Stimulated activated CD4-positive, alpha-beta T cell treated with anti-CD3 and anti-CD28 coated beads, Interleukin-1b, Interleukin-23, amount 100 ng/mL, for 1 hour (primary cell): ENCODE data around the gene SLC26A11.

Experiments
- DNase-seq, 2 donors: peaks; one replicate each; pipeline ENCODE4 v3.0.0-alpha.2; 2020; ENCODE audit warnings: low read depth in 2 of 2

Gene SLC26A11

DNA sequence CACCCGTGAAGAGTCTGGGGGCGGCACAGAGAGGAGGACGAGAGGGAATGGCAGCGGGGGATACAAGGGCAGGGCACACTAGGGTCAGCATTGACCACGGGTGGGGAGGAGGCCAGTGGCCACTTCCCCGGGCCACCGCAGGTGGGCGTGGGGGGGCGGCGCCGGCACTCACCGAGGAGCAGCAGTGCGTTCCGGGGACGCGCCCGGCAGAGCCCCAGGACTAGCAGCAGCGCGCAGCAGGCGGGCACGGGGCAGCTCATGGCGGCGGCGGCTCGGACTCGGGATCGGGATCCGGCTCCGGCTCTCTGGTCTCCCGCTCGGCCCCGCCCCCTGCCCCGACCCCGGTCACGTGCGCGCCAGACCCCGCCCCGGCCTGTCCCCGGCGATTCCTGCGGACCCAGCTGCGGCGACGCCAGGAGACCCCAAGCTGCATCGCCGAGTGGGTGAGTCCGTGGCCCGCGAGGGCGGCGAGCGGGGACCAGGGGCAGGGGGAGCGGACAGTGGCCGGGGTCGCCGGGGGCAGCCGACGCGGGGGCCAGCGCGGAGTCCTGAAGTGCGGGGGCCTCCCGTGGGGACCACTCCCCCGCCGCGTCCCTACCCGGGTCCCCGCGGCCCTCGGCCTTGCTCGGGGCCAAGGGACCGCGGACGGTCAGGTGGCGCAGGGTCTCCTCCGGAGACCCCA is at the start of gene SLC26A11, which contains the start of gene SGSH:
SLC26A11 (plus strand) TSS at position 374 of the 682 bp plus-strand sequence. CDS start 1,134 bp downstream, outside the sequence.
SGSH (minus strand) TSS at position 280 of the 682 bp plus-strand sequence; CDS start at position 260, 20 bp downstream.
- DNase-seq, result peak in 1 of 2 donors; percentile 43

DNA sequence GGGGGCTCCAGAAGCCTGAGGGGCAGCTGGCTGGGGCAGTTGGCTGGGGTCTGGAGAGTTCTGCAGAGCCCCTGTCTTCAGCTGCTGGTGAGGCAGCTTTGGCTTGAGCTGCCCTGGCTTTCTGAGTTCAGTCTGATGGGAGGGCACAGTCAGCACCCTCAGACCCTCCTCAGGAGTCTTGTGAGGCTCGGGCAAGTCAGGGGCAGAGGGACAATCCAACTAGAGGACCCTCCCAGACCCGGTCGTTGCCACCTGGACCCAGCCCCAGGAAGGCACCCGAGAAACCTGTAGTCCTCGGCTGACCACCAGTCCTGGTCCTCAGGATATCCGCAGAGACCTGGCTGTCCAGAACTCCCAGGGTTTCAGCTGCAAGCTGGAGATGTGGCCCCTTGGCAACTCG is 48.5 kb upstream of the SLC26A11 start:
- DNase-seq, result no peak

DNA sequence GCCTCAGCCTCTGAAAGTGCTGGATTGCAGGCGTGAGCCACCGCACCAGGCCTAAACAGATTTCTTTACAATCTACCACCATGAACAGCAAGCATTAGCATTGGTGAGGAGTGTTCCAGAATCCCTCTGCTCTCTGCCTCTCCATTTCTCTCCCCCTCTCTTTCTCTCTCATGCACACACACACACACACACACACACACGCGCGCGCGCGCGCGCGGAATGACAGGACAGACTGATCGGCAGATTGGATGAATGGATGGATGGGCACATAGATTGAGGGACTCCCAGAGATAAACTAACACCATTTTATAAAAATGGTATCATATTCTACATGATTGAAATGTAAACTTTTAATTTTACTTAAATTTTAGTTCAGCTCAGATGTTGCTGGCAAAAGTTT is 47.1 kb upstream of the SLC26A11 start:
- no peak for DNase-seq

DNA sequence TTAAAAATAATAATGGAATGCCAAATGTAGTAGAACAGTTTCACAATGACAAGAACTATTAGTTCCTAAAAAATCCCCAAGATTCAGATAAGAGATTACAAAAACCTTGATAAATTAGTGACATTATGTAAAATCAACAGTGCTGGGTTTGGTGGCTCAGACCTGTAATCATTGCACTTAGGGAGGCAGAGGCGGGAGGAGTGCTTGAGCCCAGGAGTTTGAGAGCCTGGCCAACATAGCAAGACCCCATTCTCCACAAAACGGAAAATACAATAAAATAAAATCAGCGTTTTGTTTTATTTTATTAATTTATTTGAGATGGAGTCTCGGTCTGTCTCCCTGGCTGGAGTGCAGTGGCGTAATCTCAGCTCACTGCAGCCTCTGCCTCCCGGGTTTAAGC is 46.3 kb upstream of the SLC26A11 start:
- no peak for DNase-seq

DNA sequence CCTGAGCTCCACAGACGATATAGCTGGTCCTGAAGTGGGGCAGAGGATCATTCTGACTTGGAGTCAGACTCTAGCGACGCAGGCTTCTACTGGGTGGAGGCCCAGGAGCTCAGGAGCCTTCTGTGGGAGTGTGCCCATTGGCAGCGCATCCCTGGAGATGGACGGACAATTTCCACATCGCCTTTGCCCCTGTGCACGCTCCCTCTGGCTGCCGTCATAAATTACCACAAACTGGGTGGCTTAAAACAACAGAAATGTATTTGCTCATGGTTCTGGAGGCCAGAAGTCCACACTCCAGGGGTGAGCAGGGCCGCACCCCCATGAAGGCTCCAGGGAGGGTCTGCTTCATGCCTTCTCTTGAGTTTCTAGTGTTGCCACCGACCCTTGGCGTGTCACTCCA is 43.5 kb upstream of the SLC26A11 start:
- no peak for DNase-seq

DNA sequence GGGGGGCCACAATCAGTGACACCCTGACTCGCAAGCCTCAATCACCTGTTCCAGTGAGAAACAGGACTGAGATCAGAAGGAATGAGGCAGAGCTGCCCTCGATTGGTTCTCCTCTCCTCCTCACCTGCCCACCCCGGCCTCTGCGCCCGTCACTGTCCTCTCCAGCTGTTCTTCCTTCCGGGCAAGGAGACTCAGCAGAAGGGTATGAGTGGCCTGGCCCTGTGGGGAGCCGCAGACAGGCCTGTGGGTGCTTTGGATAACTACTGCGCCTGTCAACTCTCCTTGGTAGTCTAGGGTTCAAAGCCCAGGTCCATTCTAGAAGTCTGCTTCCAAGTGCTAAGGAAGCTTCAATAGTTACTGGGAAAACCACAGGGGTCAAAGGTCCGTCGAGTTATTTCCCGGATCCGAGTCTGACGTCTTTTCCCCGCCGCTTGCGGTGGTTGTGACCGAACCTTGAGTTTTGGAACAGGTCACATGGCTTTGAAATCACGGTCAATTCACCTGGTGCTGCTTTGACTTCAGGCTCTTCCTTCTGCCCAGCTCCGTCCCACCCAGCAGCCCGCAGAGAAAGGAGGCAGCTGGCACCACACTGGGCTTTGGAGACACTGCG is 42.1 kb upstream of the SLC26A11 start:
- no peak for DNase-seq

DNA sequence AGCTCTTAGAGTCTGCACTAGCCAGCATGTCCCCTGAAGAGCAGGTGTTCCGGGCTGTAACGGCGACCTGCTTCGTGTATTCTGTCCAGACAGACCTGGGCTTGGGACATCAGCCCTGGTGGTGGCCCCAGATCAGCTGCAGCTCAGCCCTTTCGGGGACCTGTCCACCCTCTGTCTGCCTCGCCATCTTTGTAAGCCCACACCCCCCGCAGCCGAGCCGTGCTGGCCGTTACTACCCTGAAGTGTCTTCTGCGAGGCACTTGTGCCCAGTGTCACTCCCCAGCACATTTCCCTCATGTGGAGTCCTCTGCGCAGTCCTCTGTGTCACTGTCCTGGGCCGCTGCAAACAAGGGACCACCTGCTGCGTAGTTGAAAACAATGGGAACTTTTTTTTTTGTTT is 40.0 kb upstream of the SLC26A11 start:
- DNase-seq, result no peak

DNA sequence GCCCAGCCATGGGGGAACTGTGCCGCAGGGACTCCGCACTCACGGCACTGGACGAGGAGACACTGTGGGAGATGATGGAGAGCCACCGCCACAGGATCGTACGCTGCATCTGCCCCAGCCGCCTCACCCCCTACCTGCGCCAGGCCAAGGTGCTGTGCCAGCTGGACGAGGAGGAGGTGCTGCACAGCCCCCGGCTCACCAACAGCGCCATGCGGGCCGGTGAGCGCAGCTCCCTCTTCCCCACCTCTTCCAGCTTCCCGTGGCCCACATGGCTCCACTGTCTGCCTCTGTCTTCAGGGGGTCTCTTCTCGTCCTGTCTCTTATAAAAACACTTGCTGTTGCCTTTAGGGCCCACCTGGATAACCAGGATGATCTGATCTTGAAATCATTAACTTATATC is 38.8 kb upstream of the SLC26A11 start:
- no peak for DNase-seq

DNA sequence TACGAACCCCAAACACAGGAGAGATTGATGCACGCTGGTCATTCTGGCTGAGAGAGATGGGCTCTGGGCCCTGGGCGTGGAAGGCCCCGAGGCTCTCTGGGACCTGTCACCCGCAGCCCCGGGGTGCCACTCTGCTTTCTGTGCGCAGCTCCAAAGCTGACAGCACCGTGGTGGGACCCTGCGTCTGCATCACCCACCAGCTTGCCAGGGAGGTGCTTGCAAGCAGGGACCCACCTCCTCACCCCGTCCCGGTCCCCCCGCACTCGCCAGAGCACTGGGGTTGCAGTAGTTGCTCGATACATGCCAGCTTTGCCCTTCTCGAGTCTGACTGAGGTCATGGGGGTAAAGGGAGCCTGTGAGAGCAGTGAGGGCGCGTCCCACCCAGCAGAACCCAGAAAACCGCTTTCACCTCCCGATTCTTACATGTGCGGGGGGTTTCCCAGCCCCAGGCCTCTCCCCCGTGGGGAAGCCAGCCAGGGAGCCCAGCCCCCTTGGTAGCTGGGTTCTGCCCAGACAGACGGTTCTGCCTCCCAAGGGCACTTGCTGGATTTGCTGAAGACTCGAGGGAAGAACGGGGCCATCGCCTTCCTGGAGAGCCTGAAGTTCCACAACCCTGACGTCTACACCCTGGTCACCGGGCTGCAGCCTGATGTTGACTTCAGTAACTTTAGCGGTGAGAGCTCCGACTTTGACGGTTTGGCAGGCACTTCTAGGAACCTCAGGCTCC is 37.9 kb upstream of the SLC26A11 start:
- no peak for DNase-seq

DNA sequence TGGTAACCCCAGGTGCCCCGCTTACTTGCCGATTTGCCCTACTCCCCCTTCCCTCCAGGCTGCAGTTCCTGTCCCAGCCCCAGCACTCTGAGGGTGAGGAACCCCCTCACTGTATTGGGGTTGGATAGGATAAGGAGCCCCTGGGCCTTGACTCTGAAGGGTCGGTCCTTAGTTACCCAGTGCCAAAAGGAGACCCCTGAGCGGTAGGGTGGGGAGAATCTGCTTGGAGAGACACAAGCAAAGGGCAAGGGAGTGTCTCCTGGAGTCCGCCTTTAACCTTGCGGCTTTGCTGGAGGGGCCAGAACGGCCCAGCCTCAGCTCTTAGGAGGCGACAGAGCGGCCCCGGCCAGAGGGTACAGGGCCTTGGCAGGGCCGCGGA is 37.4 kb upstream of the SLC26A11 start:
- DNase-seq, result no peak

DNA sequence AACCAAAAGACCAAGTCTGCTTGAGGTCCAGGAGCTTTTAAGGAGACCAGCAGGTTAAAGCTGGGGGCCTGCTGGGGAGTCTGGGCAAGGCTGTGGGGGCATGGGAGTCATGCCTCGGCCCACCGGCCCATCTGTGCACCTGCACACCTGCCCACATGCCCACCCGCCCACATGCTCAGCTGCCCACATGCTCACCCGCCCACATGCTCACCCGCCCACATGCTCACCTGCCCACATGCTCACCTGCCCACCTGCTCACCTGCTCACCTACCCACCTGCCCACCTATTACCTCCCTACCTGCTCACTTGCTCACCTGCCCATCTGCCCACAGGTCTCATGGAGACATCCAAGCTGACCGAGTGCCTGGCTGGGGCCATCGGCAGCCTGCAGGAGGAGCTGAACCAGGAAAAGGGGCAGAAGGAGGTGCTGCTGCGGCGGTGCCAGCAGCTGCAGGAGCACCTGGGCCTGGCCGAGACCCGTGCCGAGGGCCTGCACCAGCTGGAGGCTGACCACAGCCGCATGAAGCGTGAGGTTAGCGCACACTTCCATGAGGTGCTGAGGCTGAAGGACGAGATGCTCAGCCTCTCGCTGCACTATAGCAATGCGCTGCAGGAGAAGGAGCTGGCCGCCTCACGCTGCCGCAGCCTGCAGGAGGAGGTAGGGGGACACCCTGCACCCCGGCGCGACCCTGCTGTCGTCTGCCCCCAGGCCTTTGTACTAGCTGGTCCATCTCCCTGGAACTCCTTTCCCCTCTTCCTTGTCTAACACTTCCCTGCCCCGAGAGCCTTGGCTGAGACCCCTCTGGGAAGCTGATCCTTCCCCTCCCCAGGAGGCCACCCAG is 36.4 kb upstream of the SLC26A11 start:
- DNase-seq, result no peak

DNA sequence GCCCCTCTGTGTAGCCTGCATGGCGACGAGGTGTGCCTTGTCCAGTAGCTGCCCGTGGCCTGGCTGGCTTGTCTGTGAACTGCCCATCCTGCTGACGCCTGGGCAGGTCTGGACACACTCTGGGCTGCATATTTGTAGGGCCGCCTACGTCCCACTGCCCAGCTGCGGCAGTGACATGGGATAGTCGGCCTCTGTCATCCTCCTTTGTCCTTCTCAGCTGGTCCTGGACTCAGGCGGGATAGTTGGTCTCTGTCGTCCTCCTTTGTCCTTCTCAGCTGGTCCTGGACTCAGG is 35.9 kb upstream of the SLC26A11 start:
- DNase-seq, result no peak

DNA sequence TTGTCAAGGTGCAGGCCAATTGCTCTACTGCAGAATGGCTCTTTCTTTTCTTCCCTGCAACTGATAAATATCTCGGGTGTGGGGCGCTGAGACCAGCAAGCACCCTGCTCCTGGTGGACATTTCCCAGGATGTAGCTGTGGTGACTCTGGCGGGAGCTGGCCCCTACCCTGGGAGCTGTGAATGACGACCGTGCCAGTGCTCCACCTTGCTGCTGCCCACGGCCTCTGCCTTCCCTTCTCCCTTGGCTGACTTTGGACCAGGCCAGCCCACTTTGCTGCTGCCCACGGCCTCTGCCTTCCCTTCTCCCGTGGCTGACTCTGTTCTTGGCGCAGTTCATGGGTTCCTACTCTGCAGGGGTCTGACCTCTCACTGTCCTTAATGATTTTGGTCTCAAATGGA is 34.3 kb upstream of the SLC26A11 start:
- no peak for DNase-seq

DNA sequence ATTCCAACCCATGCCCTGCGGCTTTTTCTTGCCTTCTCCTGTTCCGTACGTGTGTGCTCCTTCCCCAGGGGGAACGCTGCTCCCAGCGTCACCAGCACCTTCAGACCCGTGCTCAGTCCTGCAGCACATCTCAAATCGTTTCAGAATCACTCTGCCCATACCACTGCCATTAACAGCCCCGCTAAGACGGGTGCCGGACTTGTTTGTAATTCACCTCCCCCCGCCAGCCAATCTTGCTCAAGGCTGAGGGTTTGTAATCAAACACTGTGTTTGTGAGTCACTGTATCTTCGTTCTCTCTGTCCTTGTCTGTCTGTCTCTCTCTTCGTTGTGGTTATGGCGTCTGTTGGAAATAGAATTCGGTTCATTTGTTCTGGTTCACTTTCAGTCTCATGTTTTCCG is 33.1 kb upstream of the SLC26A11 start:
- no peak for DNase-seq

DNA sequence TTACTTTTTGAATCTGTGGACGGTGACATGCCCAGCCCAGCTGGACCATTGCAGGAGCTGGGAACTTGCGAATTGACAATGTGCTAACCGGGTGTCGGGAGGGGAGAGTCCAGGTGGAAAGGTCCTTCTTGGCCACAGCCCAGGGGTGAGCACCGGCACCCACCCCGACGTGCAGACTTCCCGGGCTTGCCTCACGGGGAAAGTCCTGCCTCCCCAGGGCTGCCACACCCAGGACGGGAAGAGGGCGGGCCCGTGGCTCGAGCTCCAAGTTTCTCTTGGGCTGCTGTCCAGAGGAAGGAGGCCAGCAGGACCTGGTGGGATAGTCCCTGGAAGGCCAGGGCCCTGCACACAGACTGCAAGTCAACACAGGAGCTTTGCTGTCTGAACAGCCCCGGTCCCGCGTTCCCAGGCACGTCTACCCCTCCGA is 32.7 kb upstream of the SLC26A11 start:
- DNase-seq, result no peak

DNA sequence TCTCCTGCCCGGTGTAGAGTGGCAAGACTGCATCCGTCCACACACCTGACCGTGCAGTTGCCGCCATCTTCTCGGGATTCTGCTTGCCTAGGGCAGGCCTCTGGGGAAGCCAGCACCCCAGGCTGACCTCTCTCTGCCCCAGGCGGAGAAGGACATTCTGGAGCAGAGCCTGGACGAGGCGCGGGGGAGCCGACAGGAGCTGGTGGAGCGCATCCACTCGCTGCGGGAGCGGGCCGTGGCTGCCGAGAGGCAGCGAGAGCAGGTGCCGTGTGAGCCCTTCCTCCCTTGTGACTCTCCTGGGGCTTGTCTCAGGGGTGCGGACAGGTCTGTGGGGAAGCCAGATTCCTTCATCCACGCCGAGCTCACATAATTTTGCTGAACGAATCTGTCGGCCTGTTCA is 30.6 kb upstream of the SLC26A11 start:
- no peak for DNase-seq

DNA sequence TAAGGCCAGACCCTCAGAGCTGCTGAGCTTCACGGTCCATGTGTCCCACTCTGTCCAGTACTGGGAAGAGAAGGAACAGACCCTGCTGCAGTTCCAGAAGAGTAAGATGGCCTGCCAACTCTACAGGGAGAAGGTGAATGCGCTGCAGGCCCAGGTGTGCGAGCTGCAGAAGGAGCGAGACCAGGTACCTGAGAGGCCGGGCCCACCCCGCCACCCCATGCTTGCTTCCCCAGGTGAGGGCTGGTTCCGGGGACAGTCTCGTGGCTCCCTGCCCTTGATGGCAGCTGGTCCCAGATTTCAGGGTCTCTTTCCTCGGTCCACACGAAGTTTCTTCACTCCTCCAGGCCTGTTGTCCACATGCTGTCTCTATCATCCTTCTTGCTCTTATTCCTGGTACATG is 29.5 kb upstream of the SLC26A11 start:
- no peak for DNase-seq

DNA sequence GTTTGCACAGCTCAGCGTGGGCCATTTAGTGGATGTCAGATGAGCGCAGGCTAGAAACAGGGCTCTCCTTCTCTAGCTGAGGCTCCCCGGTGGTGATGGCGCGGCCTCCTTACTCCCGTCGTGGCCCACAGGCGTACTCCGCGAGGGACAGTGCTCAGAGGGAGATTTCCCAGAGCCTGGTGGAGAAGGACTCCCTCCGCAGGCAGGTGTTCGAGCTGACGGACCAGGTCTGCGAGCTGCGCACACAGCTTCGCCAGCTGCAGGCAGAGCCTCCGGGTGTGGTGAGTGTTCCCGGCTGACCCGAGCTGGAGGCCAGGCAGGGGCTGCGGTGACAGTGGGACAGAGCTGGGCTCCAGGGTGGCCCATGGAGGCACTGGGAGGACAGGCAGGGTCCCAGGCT is 29.0 kb upstream of the SLC26A11 start:
- no peak for DNase-seq

DNA sequence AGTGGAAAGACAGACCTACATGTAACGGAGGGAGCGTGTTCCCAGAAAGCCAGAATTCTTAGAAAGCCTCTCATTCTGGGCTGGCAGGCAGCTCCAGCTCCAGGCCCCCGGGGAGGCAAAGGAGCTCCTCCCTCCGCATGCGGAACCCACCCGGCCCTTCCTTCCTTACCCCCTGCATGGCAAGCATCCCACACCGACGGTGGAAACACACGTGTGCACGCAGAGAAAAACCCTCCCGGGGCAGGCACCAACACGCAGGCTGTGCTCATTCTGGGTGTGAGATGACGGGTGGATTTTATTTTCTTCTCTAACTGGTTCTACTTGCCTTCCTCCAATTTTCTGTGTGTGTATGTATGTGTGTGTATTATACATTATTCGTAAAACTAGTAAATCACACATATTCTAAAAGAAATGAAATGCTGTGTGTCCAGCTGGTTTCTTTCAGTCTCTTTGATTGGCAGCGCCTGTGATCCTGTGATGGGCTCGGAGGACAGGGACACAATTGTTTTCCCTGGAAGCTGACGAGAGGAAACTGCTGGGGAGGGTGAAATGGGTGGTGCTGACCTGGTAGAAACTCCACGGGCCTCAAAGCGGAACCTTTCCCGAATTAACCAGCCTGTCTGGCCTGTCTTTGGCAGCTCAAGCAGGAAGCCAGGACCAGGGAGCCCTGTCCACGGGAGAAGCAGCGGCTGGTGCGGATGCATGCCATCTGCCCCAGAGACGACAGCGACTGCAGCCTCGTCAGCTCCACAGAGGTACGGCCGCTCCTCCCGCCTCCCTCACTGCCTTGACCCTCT is 28.2 kb upstream of the SLC26A11 start:
- DNase-seq, result no peak

DNA sequence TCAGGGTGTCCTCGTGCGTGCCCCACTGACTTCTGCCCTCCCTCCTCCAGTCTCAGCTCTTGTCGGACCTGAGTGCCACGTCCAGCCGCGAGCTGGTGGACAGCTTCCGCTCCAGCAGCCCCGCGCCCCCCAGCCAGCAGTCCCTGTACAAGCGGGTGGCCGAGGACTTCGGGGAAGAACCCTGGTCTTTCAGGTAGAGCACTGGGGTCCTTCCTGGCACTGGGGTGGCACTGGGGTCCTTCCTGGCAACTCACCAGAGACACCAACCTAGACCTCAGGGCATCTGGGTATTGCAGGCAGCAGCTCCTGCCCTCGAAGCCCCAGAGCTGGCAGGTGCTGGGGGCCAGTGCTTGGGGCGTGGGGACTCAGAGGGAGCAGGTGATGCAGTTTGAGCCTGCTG is 25.1 kb upstream of the SLC26A11 start:
- no peak for DNase-seq
